A673 (cell line): Measurements from ENCODE around the gene C13orf46. TPM values are rescaled to one million over a fixed set of nuclear protein-coding genes. Genes with fewer than 3 reads are reported as not detected.

Experiments used
- BruUV-seq: library from RNA; stranded (reverse); fragments of 400-500 nt; replicated peaks from 2 replicates; lab custom pipeline; 2021; lab: Mats Ljungman, UMichigan
- CTCF ChIA-PET: fragments of 300-600 bp; sonication (Branson Sonifier 250); formaldehyde crosslinking; loops from one replicate; lab custom pipeline; 2022; ENCODE audit warnings: antibody characterized with exemption; lab: Charles Lee
- POLR2A ChIA-PET: fragments of 300-600 bp; sonication (Branson Sonifier 250); formaldehyde crosslinking; loops from one replicate; lab custom pipeline; 2022; ENCODE audit warnings: antibody characterized with exemption; ENCODE audit not compliant: low non-redundant PET; lab: Charles Lee
- DNase-seq: peaks from one replicate; pipeline ENCODE4 v3.0.0-alpha.2; 2015; ENCODE audit warnings: low spot score
- H3K27ac ChIP-seq: fragments of 200-600 bp; sonication (generic); 2 replicates; pipeline ENCODE4 v1.5.1; 2016; ENCODE audit warnings: mixed run types, low read depth, mild to moderate bottlenecking, mixed read lengths, antibody characterized with exemption, low read length; ENCODE audit not compliant: poor library complexity, severe bottlenecking
- H3K27me3 ChIP-seq: fragments of 200-600 bp; sonication (generic); replicated peaks from 2 replicates; pipeline ENCODE4 v1.6.1; 2017; ENCODE audit warnings: mixed run types, low read depth, mild to moderate bottlenecking, mixed read lengths, antibody characterized with exemption, low read length; ENCODE audit not compliant: insufficient read depth, poor library complexity
- H3K36me3 ChIP-seq: fragments of 200-600 bp; sonication (generic); 2 replicates; pipeline ENCODE4 v1.6.1; 2016; ENCODE audit warnings: mixed run types, mild to moderate bottlenecking, mixed read lengths, antibody characterized with exemption, low read length; ENCODE audit not compliant: insufficient read depth, poor library complexity, severe bottlenecking
- H3K4me1 ChIP-seq: fragments of 200-600 bp; sonication (generic); 2 replicates; pipeline ENCODE4 v1.6.1; 2017; ENCODE audit warnings: mixed run types, mild to moderate bottlenecking, mixed read lengths, antibody characterized with exemption, low read length; ENCODE audit not compliant: insufficient read depth, poor library complexity, severe bottlenecking
- H3K4me3 ChIP-seq: fragments of 200-600 bp; sonication (generic); 2 replicates; pipeline ENCODE4 v1.5.1; 2016; ENCODE audit warnings: low read depth, mixed run types, mild to moderate bottlenecking, mixed read lengths, low read length; ENCODE audit not compliant: poor library complexity, severe bottlenecking
- H3K9me3 ChIP-seq: fragments of 200-600 bp; sonication (generic); 2 replicates; pipeline ENCODE4 v1.6.1; 2016; ENCODE audit warnings: mixed run types, low read depth, mild to moderate bottlenecking, mixed read lengths, antibody characterized with exemption, low read length; ENCODE audit not compliant: poor library complexity, severe bottlenecking
- CTCF ChIP-seq: fragments of 300-800, 200-600 bp; sonication (generic); conservative IDR thresholded peaks from 2 replicates; pipeline ENCODE4 v1.5.1; 2017; ENCODE audit warnings: low read depth, mild to moderate bottlenecking, antibody characterized with exemption, low read length, moderate library complexity, mixed read lengths
- EZH2 ChIP-seq: fragments of 200-600 bp; sonication (generic); IDR thresholded peaks from 2 replicates; pipeline ENCODE4 v1.6.1; 2017; ENCODE audit warnings: borderline replicate concordance, low read depth, mild to moderate bottlenecking, mixed read lengths, antibody characterized with exemption, low read length; ENCODE audit not compliant: poor library complexity, severe bottlenecking
- intact Hi-C: fragments of 100-400 bp; cut with micrococcal nuclease; formaldehyde crosslinking; loops from one replicate; pipeline ENCODE4 v1.10.0; 2022; ENCODE audit not compliant: unreplicated experiment
- total RNA-seq: library from RNA; stranded (reverse); gene quantifications from 2 replicates; pipeline ENCODE4 v1.2.3, GENCODE V29; 2021

The C13orf46 gene
- total RNA-seq, 1 experiment from 2014 or later = 3.6 TPM

DNA sequence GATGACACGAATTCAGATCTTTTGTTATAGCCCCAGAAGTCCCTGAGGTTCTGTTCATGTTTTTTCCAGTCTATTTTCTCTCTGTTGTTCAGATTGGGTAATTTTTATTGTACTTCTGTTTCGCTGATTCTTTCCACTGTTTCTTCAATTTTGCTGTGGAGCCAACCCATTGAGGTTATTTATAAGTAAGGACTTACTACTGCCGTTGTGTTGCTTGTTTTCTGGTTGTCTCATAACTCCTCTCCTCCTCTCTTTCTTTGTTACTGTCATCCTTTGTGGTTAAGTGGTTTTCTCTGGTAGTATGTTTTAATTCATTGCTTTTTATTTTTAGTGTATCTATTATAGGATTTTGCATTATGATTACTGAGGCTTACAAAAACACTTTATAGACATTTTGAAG lies 61.3 kb downstream of the C13orf46 start:
- no peak for TF ChIP-seq CTCF
- no peak for TF ChIP-seq EZH2
- intact Hi-C loops = no loop called here
- DNase-seq = no peak

DNA sequence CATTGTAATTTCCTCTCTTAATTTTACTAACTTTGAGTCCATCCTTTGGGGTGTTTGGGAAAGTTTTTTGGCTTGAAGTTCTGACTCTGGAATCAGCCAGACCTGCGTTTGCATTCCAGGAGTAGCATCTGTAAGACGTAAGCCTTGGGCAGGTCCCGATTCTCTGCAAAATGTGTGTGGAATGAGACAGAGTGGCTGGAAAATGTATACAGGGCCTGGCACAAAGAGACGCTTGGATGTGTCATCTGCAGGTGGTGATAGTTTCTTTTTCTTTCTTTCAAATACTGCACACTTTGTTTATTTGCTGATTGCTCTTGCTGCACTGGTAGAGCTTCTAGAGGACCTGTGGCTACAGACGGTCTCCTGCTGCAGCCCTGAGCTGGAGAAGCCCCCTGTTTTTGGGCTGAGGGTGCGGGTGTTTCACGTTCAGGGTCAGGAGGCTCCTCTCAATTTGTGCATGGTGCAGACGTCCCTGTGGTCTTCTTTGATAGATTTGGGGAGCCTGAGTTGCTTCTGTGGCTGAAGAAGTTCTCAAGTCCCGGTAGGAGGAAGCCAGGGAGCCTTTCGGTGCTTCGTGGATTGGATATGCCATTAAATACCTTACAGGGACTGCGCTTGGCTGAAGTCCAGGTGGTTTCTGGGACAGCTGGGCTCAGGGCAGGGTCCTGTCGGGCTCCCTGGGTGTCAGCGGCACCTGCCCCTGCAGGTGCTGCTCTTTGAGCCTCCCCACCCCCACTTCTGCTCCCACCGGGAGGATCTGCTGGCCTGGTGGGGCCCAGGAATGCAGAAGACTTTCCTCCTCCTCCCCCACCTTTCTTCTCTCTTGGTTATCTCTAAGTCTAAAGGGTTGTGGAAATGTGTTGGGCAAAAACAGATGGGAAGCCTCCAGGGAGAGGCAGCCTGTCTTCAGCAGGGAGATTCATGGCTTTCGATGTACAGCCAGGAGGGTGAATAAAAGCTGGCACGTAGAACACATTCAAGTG lies 66.0 kb downstream of the C13orf46 start:
- no TSS peak for BruUV-seq
- H3K9me3 ChIP-seq = no peaks in the 10 kb centered on the region
- peak; percentile 43 for DNase-seq
- CTCF ChIA-PET = no interaction called here
- H3K27ac ChIP-seq = no peak overlapping the region
- TF ChIP-seq CTCF (no peak), EZH2 (no peak)
- H3K4me1 ChIP-seq = no peaks in the 10 kb centered on the region
- H3K4me3 ChIP-seq = no peak overlapping the region
- no peaks in the 10 kb centered on the region for H3K36me3 ChIP-seq
- POLR2A ChIA-PET = no interaction called here
- H3K27me3 ChIP-seq = peaks cover 69% of the 10 kb centered on the region
- intact Hi-C loops = no loop called here

More for the DNA sequence above, 61.3 kb downstream of the C13orf46 start:
- ChIA-PET CTCF (no interaction called here), POLR2A (no interaction called here)
- peaks cover 80% of the 10 kb centered on the region for H3K27me3 ChIP-seq
- H3K36me3 ChIP-seq = no peaks in the 10 kb centered on the region
- no peak overlapping the region for H3K27ac ChIP-seq
- no peaks in the 10 kb centered on the region for H3K9me3 ChIP-seq
- no peak overlapping the region for H3K4me3 ChIP-seq
- BruUV-seq = no TSS peak
- no peaks in the 10 kb centered on the region for H3K4me1 ChIP-seq

DNA sequence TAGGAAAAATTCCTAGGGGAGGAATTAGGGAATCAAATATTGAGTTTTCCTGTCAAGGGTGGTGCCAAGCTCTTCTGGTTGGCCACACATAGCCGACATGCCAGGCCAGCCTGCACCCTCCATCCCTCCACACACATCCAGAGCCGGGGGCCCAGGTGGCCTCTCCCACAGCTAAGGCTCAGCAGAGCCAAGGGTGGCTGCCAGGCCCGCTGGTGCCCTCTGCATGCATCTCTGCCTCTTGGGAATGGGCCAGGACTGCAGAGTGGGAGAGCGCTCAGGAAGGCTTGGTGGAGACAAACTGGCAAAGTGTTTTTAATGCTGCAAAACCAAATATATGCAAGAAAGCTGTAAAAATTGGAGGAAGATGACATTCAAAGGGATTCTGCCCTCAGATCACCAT lies 67.3 kb downstream of the C13orf46 start:
- DNase-seq = no peak
- POLR2A ChIA-PET = no interaction called here
- Histone ChIP-seq H3K27me3 (peaks cover 56% of the 10 kb centered on the region), H3K9me3 (no peaks in the 10 kb centered on the region), H3K27ac (no peak overlapping the region), H3K36me3 (no peaks in the 10 kb centered on the region), H3K4me1 (no peaks in the 10 kb centered on the region), H3K4me3 (no peak overlapping the region)
- no peak for TF ChIP-seq CTCF
- no TSS peak for BruUV-seq
- intact Hi-C loops = no loop called here
- CTCF ChIA-PET = no interaction called here
